GM21717 (cell line): Measurements from ENCODE around the gene MYO5C.
"Not testable (repeated sequence)": the region's sequence is repeated elsewhere in the genome, so short reads cannot be mapped to it uniquely, and the experiment has no call there.

Source experiments
- ATAC-seq: cut with Tn5 transposase; IDR thresholded peaks from one replicate; pipeline ENCODE4 v1.9.1; 2021; ENCODE audit warnings: mild to moderate bottlenecking, moderate library complexity; ENCODE audit not compliant: unreplicated experiment

MYO5C gene

GRCh38 chr15:52180196-52180835 is 115.3 kb downstream of the MYO5C start:
- peak; percentile 29 for ATAC-seq

GRCh38 chr15:52179278-52180195 is 116.1 kb downstream of the MYO5C start:
- ATAC-seq = peak; percentile 81

- ATAC-seq = no peak
These were observed 116.8 kb downstream of the MYO5C start for GRCh38 chr15:52178765-52179164.

GRCh38 chr15:52172869-52173268 is 122.7 kb downstream of the MYO5C start:
- ATAC-seq = no peak

- ATAC-seq = no peak
These were observed 123.8 kb downstream of the MYO5C start for GRCh38 chr15:52171807-52172206.

GRCh38 chr15:52171386-52171785 is 124.2 kb downstream of the MYO5C start:
- ATAC-seq = no peak

- not testable (repeated sequence) for ATAC-seq
These were observed 125.4 kb downstream of the MYO5C start for GRCh38 chr15:52170199-52170598.

GRCh38 chr15:52165494-52166131 is 130.0 kb downstream of the MYO5C start:
- not testable (repeated sequence) for ATAC-seq

GRCh38 chr15:52164631-52165265 is 130.9 kb downstream of the MYO5C start:
- no peak for ATAC-seq

GRCh38 chr15:52163321-52164190 is 132.0 kb downstream of the MYO5C start:
- no peak for ATAC-seq

- no peak for ATAC-seq
These were observed 132.7 kb downstream of the MYO5C start for GRCh38 chr15:52162876-52163275.

- no peak for ATAC-seq
These were observed 133.3 kb downstream of the MYO5C start for GRCh38 chr15:52162260-52162659.

- no peak for ATAC-seq
These were observed 134.1 kb downstream of the MYO5C start for GRCh38 chr15:52161406-52161966.

GRCh38 chr15:52159645-52160044 is 136.0 kb downstream of the MYO5C start:
- no peak for ATAC-seq

- ATAC-seq = no peak
These were observed 137.4 kb downstream of the MYO5C start for GRCh38 chr15:52158084-52158765.

GRCh38 chr15:52155878-52156277 is 139.7 kb downstream of the MYO5C start:
- ATAC-seq = no peak

GRCh38 chr15:52154896-52155865 is 140.4 kb downstream of the MYO5C start:
- no peak for ATAC-seq
